GM15510 (cell line): ENCODE measurements around the gene SMAD5.

Source experiments
- POLR2A ChIP-seq: IDR thresholded peaks from 3 replicates; pipeline ENCODE4 v1.6.1; 2011; ENCODE audit warnings: borderline replicate concordance; ENCODE audit not compliant: insufficient read length; ENCODE audit errors: extremely low read depth

The SMAD5 gene

GRCh38 chr5:136132557-136133221, at the start of gene SMAD5:
Gene SMAD5, plus strand, starts transcription at chr5:136132845. Its CDS starts 20,916 bp downstream, at chr5:136153761.
- peak; percentile 76 for TF ChIP-seq POLR2A

GRCh38 chr5:136084698-136085097, 47.9 kb upstream of the SMAD5 start:
- TF ChIP-seq POLR2A, result no peak

- no peak for TF ChIP-seq POLR2A
Observed at GRCh38 chr5:136086783-136087566, 45.7 kb upstream of the SMAD5 start.

- no peak for TF ChIP-seq POLR2A
Observed at GRCh38 chr5:136087961-136088871, 44.4 kb upstream of the SMAD5 start.

- TF ChIP-seq POLR2A, result no peak
Observed at GRCh38 chr5:136089791-136090190, 42.9 kb upstream of the SMAD5 start.

GRCh38 chr5:136090319-136090718, 42.3 kb upstream of the SMAD5 start:
- TF ChIP-seq POLR2A, result no peak

GRCh38 chr5:136094189-136094912, 38.3 kb upstream of the SMAD5 start:
- no peak for TF ChIP-seq POLR2A

GRCh38 chr5:136094913-136095641, 37.6 kb upstream of the SMAD5 start:
- TF ChIP-seq POLR2A, result no peak

- TF ChIP-seq POLR2A, result no peak
Observed at GRCh38 chr5:136098176-136098575, 34.5 kb upstream of the SMAD5 start.

- no peak for TF ChIP-seq POLR2A
Observed at GRCh38 chr5:136099870-136100269, 32.8 kb upstream of the SMAD5 start.

GRCh38 chr5:136101884-136102283, 30.8 kb upstream of the SMAD5 start:
- TF ChIP-seq POLR2A, result no peak

GRCh38 chr5:136103118-136103517, 29.5 kb upstream of the SMAD5 start:
- no peak for TF ChIP-seq POLR2A

- TF ChIP-seq POLR2A, result no peak
Observed at GRCh38 chr5:136104306-136104965, 28.2 kb upstream of the SMAD5 start.
